ENCODE measurements around the gene SETD1A.

The SETD1A gene

GRCh38 chr16:30953511-30954124, 3.9 kb upstream of the SETD1A start:
- peak; percentile 66 for DNase-seq (ENCODE audit: low read depth, low spot score)

DNA sequence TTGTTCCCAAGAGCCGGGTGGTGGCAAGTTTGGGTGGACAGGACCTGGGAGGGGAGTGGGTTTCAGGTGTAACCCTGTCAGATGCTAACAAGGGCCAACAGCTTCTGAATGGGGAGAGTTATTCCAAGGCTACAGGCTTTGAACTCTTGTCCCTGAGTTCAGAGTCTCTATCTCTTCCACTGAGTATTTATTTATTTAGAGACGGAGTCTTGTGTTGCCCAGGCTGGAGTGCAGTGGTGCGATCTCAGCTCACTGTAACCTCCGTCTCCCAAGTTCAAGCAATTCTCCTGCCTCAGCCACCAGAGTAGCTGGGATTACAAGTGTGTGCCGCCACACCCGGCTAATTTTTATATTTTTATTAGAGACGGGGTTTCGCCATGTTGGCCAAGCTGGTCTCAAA, 2.6 kb upstream of the SETD1A start:
- no peak for DNase-seq (ENCODE audit: low read depth, low spot score)

DNA sequence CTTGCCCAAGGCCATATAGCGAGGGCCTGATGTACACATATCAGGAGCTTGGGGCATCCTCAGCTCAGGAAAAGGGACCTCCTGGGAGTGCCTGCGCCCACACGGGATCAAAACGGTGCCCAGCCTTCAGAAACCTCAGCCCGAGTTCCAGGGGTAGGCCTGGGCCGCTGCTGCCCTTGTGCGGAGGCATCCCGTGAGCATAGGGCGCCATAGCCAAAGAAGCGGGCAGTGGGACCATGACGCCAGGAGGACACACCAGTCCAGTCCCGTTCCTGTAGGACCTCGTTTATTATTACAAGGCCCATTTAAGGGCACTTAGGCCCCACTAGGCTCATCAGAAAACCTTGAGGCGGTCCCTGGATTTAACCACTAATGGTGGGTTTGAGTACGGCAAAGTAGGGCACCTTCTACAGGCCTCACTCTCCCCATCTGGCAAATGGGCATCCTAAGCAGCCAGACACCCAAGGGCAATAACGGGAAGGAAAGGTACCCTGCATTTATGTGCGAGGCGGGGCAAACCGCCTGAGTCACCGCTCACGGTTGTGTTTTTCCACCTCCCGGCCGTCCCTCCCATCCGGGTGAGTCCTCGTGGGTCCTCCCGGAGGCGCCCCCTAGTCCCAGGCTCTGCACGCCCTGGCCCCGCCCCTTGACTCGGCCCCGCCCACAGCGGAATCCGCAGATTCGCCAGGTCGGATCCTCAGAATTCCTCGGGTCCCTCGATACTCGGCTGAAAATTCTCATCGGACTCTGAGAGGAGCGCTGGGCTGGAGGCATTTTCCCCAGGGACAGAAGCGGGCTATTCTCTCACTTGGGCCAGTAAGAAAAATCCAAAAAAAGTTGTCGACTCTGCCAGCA, 726 bp upstream of the SETD1A start:
- peak; percentile 60 for DNase-seq (ENCODE audit: low read depth, low spot score)

DNA sequence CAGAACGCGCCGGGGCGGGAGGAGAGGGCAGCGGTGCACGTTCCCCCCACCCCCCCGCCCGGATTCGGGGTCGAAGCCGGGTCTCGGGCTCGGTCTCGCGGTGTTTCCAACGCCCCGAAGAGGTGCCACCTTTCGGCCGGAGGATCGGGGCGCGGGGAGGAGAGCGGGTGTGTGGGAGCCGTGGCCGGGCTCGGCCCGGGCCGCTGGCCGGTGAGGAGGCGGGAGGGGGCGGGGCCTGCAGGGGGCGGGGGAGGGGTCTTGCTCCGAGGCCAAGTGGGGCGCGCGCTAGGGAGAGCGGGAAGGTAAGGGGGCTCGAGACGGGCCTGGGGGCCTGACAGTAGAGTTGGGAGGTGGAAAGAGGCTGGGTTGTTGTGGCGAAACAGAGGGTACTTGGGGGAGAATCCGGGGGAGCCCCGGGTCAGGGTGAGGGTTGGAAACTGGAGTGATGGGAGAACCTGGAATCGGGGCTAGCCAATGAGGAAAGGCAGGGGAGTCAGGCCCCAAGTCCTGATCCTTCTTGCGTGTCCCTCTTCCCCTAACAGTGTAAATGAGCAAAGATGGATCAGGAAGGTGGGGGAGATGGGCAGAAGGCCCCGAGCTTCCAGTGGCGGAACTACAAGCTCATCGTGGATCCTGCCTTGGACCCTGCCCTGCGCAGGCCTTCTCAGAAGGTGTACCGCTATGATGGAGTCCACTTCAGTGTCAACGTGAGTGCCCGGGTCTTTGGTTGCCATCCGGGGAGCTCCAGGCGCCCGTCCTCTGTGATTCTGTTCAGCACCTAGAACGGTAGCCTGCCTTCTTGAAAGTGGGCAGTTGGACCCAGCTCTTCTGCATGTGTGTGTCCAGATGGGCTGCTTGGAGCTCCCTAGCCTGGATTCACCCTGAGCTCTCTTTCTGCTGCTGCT, 873 bp downstream of the SETD1A start:
- no peak for DNase-seq (ENCODE audit: low read depth, low spot score)

DNA sequence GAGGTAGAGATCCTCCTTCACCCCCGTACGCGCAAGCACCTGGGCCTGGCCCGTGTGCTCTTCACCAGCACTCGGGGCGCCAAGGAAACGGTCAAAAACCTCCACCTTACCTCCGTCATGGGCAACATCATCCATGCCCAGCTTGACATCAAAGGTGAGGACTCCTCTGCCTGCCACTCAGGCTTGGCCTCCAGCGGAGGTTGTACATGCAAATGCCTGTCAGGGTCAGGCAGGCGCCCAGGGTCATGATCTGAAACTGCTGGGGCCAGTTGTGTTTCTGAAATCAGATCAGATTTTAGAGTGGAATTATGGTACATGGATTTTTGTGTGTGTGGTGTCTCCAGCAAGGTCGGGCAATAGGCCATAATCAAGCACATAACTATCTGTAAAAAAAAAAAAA, 3.8 kb downstream of the SETD1A start:
- no peak for DNase-seq (ENCODE audit: low read depth, low spot score)

DNA sequence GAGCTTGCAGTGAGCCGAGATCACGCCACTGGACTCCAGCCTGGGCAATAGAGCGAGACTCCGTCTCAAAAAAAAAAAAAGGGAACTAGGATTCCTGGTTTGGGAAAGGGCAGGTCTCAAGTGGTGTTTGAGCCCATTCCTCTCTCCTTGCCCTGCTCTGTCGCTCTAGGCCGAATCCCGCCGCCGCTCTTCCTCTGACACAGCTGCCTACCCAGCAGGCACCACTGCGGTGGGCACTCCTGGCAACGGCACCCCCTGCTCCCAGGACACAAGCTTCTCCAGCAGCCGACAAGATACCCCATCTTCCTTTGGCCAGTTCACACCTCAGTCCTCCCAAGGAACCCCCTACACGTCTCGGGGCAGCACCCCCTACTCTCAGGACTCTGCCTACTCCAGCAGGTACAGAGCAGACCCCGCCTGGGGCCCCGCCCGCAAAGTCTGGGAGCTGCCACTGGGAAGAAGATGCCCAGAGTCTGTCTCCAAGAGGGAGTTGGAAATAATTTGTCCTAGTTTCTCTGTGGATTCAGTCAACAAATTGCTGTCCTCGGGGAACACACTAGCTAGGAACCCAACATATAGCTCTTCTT, 6.5 kb downstream of the SETD1A start:
- no peak for DNase-seq (ENCODE audit: low read depth, low spot score)

GRCh38 chr16:30964574-30965226, 7.1 kb downstream of the SETD1A start:
- DNase-seq (ENCODE audit: low read depth, low spot score): no peak

DNA sequence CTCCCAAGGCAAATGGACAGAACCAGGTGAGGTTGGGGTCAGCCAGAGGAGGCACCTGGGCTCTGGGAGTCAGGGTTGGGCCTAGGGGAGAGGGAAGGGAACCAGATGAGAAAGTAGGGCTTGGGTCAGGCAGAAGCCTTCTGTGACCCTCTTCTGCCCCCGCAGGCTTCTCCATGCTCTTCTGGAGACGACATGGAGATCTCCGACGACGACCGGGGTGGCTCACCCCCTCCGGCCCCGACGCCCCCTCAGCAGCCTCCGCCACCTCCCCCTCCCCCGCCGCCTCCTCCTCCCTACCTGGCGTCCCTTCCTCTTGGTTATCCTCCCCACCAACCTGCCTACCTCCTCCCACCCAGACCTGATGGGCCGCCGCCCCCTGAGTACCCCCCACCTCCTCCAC, 7.9 kb downstream of the SETD1A start:
- no peak for DNase-seq (ENCODE audit: low read depth, low spot score)

GRCh38 chr16:30966033-30966619, 8.6 kb downstream of the SETD1A start:
- no peak for DNase-seq (ENCODE audit: low read depth, low spot score)

- no peak for DNase-seq (ENCODE audit: low read depth, low spot score)
Measured at GRCh38 chr16:30967795-30968194, 10.2 kb downstream of the SETD1A start.

- no peak for DNase-seq (ENCODE audit: low read depth, low spot score)
Measured at GRCh38 chr16:30969246-30969842, 11.8 kb downstream of the SETD1A start.

GRCh38 chr16:30971298-30971697, 13.7 kb downstream of the SETD1A start:
- DNase-seq (ENCODE audit: low read depth, low spot score): no peak

- DNase-seq (ENCODE audit: low read depth, low spot score): peak; percentile 44
Measured at GRCh38 chr16:30972872-30973271, 15.3 kb downstream of the SETD1A start.

DNA sequence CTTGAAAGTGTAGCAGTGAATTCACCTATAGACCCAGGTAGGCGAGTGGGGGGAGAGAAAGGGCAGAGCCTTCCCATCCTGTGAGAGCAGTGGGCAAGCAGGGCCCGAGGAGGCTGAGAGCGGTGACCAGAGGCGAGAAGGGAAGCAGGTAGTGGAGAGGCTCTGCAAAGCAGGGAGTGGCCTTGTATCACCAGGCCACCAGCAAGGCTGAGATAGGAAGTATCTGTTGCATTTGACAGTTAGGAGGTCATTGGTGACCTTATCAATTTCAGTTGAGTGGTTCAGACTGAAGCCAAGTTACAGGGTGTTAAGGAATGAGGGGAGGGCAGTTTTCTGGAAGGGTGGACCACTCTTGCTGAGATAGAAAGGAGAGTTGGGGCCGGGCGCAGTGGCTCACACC, 16.8 kb downstream of the SETD1A start:
- no peak for DNase-seq (ENCODE audit: low read depth, low spot score)

DNA sequence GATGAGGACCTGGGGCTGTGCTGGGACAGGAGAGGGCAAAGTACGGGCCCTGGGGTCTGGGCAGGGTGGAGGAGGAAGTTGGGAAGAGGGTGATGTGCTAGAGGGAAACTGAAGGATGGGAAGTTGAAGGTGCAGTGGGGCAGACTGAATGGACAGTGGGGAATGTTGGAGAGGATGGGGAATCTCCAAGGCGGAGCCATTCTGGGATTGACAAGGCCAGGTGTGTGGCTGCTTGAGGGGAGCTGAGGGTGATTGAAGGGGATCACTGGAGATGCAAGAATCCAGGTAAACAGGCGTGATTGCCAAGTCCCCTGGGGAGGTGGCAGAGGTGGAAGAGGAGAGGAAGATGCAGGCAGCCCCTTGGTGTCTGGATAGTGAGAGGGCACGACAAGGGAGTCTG, 18.9 kb downstream of the SETD1A start:
- no peak for DNase-seq (ENCODE audit: low read depth, low spot score)

DNA sequence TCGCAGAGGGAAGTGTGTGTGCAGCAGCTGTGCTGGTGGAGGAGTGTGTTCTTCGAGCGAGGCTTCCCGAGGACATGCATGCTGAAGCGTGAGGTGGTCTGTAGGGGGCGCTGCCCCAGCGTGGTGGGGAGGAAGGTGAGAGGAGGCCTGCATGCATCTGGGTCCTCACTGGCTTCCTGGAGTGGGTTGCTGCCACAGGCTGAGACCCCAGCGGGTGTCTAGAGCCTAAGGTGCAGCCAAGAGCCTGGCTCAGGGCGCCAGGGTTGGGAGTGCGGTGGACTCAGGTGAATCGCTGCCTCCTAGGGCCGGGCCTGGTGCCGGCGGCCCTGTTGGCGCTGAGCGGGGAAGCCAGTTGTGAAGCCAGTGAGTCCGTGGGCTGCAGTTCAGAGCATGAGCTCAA, 19.9 kb downstream of the SETD1A start:
- DNase-seq (ENCODE audit: low read depth, low spot score): no peak

DNA sequence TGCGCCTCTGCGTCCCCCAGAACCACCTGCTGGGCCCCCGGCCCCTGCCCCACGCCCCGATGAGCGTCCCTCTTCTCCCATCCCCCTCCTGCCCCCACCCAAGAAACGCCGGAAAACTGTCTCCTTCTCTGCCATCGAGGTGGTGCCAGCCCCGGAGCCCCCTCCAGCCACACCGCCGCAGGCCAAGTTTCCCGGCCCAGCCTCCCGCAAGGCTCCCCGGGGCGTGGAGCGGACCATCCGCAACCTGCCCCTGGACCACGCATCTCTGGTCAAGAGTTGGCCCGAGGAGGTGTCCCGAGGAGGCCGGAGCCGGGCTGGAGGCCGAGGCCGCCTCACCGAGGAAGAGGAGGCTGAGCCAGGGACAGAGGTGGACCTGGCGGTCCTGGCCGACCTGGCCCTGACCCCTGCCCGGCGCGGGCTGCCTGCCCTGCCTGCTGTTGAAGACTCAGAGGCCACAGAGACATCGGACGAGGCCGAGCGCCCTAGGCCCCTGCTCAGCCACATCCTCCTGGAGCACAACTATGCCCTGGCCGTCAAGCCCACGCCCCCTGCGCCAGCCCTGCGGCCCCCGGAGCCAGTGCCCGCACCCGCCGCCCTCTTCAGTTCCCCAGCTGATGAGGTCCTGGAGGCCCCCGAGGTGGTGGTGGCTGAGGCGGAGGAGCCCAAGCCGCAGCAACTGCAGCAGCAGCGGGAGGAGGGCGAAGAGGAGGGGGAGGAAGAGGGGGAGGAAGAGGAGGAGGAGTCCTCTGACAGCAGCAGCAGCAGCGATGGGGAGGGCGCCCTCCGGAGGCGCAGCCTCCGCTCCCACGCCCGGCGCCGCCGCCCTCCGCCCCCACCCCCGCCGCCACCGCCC, 21.8 kb downstream of the SETD1A start:
- no peak for DNase-seq (ENCODE audit: low read depth, low spot score)

DNA sequence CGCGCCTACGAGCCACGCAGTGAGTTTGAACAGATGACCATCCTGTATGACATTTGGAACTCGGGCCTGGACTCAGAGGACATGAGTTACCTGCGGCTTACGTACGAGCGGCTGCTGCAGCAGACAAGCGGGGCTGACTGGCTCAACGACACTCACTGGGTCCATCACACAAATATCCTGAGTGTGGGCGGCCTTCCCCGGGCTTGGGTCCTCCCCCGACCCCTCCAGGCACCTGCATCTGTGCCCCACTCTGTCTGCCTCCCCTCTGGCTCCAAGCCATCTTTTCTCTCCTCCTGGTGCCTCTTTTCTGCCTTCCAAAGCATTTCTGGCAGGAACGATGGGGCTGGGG, 22.4 kb downstream of the SETD1A start:
- no peak for DNase-seq (ENCODE audit: low read depth, low spot score)

DNA sequence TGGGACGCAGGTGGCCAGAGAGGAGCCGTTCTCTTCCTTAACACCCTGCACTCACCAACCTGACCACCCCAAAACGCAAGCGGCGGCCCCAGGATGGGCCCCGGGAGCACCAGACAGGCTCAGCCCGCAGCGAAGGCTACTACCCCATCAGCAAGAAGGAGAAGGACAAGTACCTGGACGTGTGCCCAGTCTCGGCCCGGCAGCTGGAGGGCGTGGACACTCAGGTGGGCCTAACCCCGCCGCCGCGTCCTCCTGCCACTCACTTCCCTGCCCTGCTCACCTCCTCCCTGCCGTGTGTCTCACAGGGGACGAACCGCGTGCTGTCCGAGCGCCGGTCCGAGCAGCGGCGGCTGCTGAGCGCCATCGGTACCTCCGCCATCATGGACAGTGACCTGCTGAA, 22.9 kb downstream of the SETD1A start:
- no peak for DNase-seq (ENCODE audit: low read depth, low spot score)

GRCh38 chr16:30980959-30981358, 23.4 kb downstream of the SETD1A start:
- no peak for DNase-seq (ENCODE audit: low read depth, low spot score)
